Stimulated activated CD4-positive, alpha-beta T cell treated with anti-CD3 and anti-CD28 coated beads, Interleukin-15, amount 100 ng/mL, for 48 hours (primary cell): Measurements from ENCODE around the gene HOXC9.

Experiments
- DNase-seq, 2 donors: peaks; one replicate each; pipeline ENCODE4 v3.0.0-alpha.2; 2020; ENCODE audit warnings: low read depth in 2 of 2

The HOXC9 gene

GRCh38 chr12:53988541-53989226 lies 11.3 kb upstream of the HOXC9 start:
- DNase-seq, result no peak

DNA sequence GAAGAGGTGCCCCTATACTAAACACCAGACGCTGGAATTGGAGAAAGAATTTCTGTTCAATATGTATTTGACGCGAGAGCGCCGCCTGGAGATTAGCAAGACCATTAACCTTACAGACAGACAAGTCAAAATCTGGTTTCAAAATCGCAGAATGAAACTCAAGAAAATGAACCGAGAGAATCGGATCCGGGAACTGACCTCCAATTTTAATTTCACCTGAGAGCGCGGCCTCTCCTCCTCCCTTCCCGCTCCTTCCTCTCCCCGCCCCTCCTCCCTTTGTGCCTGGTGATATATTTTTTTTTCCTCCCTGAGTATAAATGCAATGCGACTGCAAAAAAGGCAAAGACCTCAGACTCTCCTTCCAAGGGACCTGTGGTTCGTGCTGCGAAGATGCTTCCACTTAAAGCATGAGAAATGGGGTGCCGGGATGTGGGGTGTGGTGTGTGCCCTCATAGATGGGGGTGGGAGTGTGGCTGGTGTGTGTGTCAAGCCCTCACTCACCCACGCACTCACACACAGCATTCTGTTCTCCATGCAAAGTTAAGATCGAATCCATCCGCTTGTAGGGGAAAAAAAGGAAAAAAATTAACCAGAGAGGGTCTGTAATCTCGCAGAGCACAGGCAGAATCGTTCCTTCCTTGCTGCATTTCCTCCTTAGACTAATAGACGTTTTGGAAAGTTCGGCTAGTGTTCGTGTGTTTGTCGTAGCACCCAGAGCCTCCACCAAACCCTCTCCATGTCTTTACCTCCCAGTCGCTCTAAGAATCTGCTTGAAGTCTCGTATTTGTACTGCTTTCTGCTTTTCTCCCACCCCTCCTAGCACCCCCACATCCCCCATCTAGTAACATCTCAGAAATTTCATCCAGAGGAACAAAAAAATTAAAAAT lies 10.5 kb upstream of the HOXC9 start:
- no peak for DNase-seq

DNA sequence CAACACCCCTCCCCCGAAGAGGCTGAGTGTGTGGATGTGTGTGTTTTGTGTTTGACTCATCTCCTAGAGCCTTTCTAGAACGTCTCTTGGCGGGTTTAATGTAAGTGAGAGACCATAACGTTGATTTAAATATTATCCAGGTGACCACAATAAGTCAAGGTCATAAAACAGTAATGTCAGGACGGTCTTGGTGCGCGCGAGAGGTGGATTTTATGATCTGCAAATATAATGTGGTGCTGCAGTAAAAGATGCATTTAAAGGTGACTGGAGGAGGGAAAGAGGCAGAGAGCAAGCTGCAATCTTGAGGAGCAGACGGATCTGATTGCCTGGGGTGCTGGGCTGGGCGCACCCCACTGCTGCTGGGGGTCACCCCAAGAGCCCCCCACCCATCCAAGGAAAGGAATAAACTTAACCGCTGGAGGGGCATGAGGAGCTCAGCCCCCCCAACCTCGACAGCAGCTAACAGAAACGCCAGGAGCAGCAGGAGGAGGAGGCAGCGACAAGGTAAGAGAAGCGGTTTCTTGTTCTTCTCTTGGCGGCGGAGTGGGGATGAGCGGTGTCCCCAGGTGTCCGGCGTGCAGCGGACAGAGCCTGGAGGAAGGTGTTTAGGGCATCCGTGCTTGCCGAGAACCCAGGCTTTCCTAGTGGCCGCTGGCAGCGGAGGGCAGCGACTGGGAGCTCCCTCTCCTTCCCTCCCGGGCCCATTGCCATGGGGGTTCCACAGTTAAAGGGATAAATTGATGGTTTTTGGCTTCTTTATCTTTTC lies 9.5 kb upstream of the HOXC9 start:
- DNase-seq, result no peak

- no peak for DNase-seq
Measured at GRCh38 chr12:53991077-53991460, 8.9 kb upstream of the HOXC9 start.

DNA sequence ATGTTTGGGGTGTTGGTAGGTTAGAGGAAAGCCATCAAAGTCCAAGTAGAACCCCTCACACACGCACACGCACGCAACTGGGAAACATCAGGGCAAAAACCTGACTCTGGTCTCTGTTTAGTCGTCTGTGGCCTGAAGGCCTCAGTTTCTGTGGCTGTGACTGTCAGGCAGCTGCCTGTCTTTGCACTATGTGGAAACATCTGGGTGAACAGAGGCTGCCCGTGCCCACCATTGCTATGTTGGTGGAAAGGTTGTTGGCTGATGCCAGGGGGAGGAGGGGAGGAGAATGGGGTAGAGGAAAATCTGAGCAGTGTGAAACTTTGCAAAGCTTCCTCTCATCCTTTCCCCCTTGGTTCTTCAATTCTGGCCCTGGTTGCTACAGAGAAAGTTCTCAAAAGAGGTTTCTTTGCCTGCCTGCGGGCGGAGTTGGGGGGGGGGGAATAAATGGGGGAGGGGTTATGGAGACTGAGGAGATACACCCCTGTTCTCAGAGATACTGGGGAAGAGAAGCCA lies 7.5 kb upstream of the HOXC9 start:
- DNase-seq, result no peak

- no peak for DNase-seq
Measured at GRCh38 chr12:53993162-53994008, 6.6 kb upstream of the HOXC9 start.

- DNase-seq, result no peak
Measured at GRCh38 chr12:53994009-53994263, 6.0 kb upstream of the HOXC9 start.

GRCh38 chr12:53994264-53995001 lies 5.5 kb upstream of the HOXC9 start:
- DNase-seq, result no peak

DNA sequence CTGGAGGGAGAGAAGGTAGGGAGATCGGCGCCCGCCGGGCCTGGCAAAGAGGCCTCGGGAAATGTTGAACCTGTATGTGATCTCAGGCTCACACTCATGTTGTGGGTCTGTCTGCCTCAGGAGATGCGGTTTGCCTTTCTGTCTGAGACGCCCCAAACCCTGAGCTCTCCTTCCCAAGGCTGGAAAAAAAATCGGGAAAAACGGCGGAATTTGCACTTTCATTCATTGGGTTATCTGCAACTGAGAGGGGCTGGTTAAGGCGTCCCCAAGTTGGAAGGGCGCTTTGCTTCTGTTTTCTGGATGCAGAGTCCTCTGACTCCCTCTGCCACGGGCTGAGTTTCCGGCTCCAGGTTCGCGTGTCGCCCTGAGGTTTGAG lies 5.0 kb upstream of the HOXC9 start:
- no peak for DNase-seq

GRCh38 chr12:53995378-53996239 lies 4.4 kb upstream of the HOXC9 start:
- no peak for DNase-seq

- DNase-seq, result no peak
Measured at GRCh38 chr12:53996240-53997203, 3.4 kb upstream of the HOXC9 start.

DNA sequence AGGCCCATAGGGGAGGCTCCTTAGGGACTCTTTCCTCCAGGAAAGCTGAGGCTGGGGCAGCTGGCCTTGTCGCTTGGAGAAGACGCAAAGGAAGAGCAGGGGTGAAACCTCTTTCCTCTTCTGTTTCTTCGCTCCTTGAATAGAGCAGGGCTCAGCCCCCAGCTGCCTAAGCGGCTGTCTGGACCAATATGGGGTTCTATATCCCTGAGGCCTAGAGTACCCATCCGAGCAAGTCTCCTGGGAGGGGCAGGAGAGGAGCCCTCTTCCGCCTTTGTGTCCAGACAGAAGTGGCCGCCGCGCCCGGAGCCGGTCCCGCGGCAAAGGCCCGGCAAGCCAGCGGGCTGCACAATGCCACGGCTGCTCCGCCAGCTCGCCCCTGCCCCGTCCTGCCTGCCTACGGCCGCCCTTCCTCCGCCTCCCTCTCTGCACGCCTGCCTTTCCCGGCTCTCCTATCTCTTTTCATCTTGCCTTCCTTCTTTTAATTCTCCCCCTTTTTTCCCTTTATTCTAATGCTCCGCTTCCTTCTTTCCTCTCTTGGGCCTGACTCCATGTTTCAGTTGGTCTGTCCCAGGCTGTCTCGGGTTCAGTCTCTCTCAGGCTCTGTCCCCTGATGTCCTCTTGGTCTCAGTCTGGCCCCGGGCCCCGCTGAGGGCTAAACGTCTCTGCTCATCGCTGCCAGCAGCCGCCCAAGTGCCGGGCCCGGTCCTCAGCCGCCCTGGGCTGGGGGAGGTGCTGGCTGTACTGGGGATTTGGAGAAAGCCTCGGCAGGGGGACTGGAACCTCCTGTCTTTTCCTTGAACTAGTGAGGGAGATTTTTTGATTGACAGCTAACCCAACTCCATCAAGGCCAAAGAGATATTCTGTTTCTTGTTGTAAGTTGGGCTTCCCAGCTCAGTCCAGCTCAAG lies 2.5 kb upstream of the HOXC9 start:
- DNase-seq, result no peak

GRCh38 chr12:53998110-53998899 lies 1.7 kb upstream of the HOXC9 start:
- DNase-seq, result no peak

- no peak for DNase-seq
Measured at GRCh38 chr12:53998900-53999236, 1.1 kb upstream of the HOXC9 start.

DNA sequence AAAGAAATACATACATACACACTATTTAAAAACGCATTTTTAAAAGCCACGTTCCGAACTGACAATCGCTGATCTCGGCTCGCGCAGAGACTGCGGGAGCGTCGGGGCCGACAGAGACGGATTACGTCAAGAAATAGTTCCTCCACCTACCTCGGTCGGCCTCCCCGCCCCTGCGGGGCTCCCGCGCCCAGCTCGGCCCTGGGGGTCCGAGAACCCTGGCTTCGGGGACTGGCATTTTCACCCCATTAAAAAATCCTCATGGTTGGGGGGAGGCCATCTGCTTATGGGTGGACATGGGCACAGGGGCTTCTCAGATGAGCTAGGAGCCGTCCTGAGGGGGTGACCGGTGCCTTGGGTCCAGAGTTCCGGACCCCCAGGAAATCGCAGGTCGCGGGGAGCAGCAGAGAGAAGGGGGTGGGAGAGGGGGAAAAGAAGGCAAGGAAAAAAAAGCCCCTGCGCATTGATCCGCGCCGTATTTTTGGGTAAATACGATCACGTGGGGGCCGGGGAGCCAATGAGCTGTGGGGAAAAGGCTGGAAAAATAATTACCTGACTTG lies 324 bp upstream of the HOXC9 start:
- no peak for DNase-seq

DNA sequence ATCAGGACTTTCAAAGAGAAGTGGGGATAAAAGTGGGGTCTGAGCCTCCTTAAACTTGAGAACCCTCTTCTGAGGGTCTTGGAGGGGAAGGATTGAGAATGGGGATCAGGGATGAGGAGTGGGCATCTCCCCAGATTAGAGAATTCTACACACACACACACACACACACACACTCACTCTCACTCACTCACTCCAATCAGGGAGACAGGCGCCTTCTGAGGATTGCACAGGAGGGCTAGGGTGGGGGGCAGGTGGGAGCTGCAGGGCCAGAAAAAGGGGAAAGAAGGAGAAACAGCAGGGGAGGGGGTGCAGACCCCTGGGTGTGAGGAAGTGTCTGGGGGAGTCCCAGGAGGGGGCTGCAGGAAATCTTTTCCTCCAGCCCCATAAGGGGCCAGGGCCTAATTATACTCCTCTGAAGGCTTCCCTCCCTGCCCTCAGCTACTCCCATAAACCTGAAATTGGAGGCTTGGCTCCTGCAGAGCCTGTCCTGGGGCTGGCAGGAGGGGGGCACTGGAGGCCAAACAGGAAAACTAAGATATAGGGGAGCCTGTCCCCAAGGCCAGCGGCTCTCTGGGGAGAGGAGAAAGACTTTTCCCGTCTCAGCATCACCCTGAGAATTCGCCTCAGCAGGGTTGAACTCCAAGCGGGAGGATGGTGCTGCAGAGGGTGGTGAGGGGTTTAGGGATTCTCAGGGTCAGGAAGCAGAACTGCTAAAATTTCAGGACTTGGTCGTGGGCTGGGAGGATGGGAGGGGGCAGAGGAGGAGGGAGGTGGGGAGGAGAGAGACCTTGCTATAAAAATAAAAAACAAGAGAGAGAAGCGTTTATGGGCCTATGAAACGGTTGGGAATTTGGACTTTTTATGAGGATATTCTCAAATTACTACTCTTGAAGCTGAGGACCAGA lies 1.6 kb downstream of the HOXC9 start:
- no peak for DNase-seq
